ENCODE measurements around the gene GPR162. TPM values are rescaled to one million over a fixed set of nuclear protein-coding genes. Genes with fewer than 3 reads are reported as not detected.
A peak's percentile ranks its signal among the peaks of the same experiment; 100 is the strongest.

Gene GPR162
- total and polyA plus RNA-seq, 10 of the 15 experiments (the other 5 are each of a cell fraction or from before 2014, with no cell fraction given), result not detected

- no peak for TF ChIP-seq YBX1 (IDR thresholded peaks at IDR 0.05)
- TF ChIP-seq TCF12 (IDR thresholded peaks at IDR 0.05; ENCODE audit: low read depth, low read length), result peak; percentile 45; the same call in 1 of the 2 replicates
- no peak for TF ChIP-seq SIN3A (IDR thresholded peaks at IDR 0.05; ENCODE audit: low read depth, low read length)
- TF ChIP-seq, protein P1, sequence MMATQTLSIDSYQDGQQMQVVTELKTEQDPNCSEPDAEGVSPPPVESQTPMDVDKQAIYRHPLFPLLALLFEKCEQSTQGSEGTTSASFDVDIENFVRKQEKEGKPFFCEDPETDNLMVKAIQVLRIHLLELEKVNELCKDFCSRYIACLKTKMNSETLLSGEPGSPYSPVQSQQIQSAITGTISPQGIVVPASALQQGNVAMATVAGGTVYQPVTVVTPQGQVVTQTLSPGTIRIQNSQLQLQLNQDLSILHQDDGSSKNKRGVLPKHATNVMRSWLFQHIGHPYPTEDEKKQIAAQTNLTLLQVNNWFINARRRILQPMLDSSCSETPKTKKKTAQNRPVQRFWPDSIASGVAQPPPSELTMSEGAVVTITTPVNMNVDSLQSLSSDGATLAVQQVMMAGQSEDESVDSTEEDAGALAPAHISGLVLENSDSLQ (IDR thresholded peaks at IDR 0.05), result no peak
- TF ChIP-seq JUND (IDR thresholded peaks at IDR 0.05; ENCODE audit: low read depth, low read length), result no peak
- 0 out of 2 replicates have a peak, but pooled peaks have one; percentile 5 for TF ChIP-seq TCF3 (IDR thresholded peaks at IDR 0.05; ENCODE audit: borderline replicate concordance, insufficient read depth, low read depth, low read length)
- TF ChIP-seq, protein P2, sequence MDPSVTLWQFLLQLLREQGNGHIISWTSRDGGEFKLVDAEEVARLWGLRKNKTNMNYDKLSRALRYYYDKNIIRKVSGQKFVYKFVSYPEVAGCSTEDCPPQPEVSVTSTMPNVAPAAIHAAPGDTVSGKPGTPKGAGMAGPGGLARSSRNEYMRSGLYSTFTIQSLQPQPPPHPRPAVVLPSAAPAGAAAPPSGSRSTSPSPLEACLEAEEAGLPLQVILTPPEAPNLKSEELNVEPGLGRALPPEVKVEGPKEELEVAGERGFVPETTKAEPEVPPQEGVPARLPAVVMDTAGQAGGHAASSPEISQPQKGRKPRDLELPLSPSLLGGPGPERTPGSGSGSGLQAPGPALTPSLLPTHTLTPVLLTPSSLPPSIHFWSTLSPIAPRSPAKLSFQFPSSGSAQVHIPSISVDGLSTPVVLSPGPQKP (IDR thresholded peaks at IDR 0.05; ENCODE audit: low read depth, low read length), result no peak; the same call in 1 of the 2 replicates
- no peak for TF ChIP-seq E4F1 (IDR thresholded peaks at IDR 0.05; ENCODE audit: borderline replicate concordance, partially characterized antibody)
- TF ChIP-seq, protein P3, sequence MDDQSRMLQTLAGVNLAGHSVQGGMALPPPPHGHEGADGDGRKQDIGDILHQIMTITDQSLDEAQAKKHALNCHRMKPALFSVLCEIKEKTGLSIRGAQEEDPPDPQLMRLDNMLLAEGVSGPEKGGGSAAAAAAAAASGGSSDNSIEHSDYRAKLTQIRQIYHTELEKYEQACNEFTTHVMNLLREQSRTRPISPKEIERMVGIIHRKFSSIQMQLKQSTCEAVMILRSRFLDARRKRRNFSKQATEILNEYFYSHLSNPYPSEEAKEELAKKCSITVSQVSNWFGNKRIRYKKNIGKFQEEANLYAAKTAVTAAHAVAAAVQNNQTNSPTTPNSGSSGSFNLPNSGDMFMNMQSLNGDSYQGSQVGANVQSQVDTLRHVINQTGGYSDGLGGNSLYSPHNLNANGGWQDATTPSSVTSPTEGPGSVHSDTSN (IDR thresholded peaks at IDR 0.05; ENCODE audit: insufficient replicate concordance, low read depth, low read length), result no peak
- TF ChIP-seq IRF3 (IDR thresholded peaks at IDR 0.05), result no peak
- TF ChIP-seq MEF2A (IDR thresholded peaks at IDR 0.05; ENCODE audit: insufficient read depth, low read depth, low read length), result no peak
- TF ChIP-seq, protein P4, sequence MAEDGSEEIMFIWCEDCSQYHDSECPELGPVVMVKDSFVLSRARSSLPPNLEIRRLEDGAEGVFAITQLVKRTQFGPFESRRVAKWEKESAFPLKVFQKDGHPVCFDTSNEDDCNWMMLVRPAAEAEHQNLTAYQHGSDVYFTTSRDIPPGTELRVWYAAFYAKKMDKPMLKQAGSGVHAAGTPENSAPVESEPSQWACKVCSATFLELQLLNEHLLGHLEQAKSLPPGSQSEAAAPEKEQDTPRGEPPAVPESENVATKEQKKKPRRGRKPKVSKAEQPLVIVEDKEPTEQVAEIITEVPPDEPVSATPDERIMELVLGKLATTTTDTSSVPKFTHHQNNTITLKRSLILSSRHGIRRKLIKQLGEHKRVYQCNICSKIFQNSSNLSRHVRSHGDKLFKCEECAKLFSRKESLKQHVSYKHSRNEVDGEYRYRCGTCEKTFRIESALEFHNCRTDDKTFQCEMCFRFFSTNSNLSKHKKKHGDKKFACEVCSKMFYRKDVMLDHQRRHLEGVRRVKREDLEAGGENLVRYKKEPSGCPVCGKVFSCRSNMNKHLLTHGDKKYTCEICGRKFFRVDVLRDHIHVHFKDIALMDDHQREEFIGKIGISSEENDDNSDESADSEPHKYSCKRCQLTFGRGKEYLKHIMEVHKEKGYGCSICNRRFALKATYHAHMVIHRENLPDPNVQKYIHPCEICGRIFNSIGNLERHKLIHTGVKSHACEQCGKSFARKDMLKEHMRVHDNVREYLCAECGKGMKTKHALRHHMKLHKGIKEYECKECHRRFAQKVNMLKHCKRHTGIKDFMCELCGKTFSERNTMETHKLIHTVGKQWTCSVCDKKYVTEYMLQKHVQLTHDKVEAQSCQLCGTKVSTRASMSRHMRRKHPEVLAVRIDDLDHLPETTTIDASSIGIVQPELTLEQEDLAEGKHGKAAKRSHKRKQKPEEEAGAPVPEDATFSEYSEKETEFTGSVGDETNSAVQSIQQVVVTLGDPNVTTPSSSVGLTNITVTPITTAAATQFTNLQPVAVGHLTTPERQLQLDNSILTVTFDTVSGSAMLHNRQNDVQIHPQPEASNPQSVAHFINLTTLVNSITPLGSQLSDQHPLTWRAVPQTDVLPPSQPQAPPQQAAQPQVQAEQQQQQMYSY (CRISPR knock-in tag; IDR thresholded peaks at IDR 0.05), result no peak
- TF ChIP-seq MXI1 (IDR thresholded peaks at IDR 0.05; ENCODE audit: low read depth, low read length), result peak; percentile 55; the same call in 1 of the 2 replicates
- TF ChIP-seq, protein P5, sequence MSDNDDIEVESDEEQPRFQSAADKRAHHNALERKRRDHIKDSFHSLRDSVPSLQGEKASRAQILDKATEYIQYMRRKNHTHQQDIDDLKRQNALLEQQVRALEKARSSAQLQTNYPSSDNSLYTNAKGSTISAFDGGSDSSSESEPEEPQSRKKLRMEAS (IDR thresholded peaks at IDR 0.05; ENCODE audit: low read depth, low read length), result no peak
- TF ChIP-seq CHD2 (IDR thresholded peaks at IDR 0.05; ENCODE audit: borderline replicate concordance, low read depth, low read length), result no peak
- no peak for TF ChIP-seq NFYA (IDR thresholded peaks at IDR 0.05; ENCODE audit: borderline replicate concordance, low read depth, low read length)
- no peak for TF ChIP-seq PML (IDR thresholded peaks at IDR 0.05; ENCODE audit: low read length)
Measured at GRCh38 chr12:6873094-6874014, 51.7 kb downstream of the GPR162 start, which contains the start of gene SPSB2 (continued).

Measured in GM12878 (cell line).